Choroid plexus epithelial cell (primary cell): ENCODE data around the gene FGFR4.

ENCODE experiments used
- DNase-seq: peaks from one replicate; pipeline ENCODE4 v3.0.0-alpha.2; 2010; ENCODE audit warnings: low read depth
- H3K4me3 ChIP-seq: 2 replicates; pipeline ENCODE4 v1.5.1; 2011; ENCODE audit warnings: low read depth, mild to moderate bottlenecking, control low read depth, low read length, moderate library complexity
- CTCF ChIP-seq: conservative IDR thresholded peaks from 2 replicates; pipeline ENCODE4 v1.5.1; 2011; ENCODE audit warnings: low read depth, mild to moderate bottlenecking, control low read depth, inconsistent platforms, low read length, moderate library complexity

Gene FGFR4

GRCh38 chr5:177097016-177097985 is 10.6 kb downstream of the FGFR4 start:
- DNase-seq: no peak
- H3K4me3 ChIP-seq: no peak overlapping the region
- TF ChIP-seq CTCF: no peak

DNA sequence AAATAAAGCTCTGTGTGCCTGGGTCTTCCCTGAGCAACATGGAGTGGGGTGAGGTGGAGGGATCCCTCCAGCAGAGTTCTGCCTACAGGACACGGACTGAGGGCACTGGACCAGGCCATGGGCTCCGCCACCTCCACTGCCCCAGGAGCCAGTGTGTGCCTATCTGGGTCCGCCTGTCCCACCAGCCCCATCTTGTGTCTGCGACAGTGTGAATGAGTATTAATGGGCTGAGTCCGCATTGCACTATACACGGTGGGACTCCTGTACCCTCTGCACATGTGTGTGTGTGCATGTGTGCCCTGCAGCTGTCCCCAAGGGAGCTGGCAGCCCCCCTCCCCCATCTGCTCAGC is 11.4 kb downstream of the FGFR4 start:
- DNase-seq: no peak
- no peak for TF ChIP-seq CTCF

DNA sequence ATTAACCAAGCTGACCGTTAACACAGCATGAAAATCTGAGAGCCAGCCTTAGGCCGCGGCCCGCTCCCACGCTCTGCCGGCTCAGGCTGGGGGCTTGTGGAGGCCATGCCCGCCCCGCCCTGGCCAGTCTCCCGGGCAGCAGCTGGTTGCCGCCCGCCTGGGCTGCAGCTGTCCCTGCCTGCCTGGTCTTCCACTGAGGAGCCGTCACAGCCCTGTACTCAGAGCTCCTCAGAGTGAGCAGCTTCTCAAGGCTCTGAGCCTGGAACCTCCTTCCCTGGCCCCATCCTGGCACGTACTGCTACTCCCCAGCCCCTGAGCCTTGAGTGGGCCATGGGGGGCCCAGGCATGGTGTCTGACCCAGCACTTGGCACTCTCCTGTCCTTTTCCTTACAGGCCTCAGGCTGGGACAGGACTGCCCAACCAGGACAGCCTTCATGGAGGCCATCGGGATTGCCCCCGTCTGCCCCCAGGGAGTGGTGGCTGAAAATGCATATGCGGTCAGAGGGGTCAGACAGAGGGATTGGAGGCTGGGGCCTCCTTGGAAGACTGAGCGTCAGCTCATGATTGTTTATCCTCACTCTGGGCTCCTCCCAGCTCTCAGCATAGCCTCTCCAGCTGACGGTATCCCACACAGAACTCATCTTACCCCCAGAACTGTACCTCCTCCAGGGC is 11.9 kb downstream of the FGFR4 start:
- peak; percentile 50 for DNase-seq
- H3K4me3 ChIP-seq: no peak overlapping the region

More for the DNA sequence above, 11.4 kb downstream of the FGFR4 start:
- no peak overlapping the region for H3K4me3 ChIP-seq

GRCh38 chr5:177099422-177100093 is 12.8 kb downstream of the FGFR4 start:
- TF ChIP-seq CTCF: no peak
- no peak overlapping the region for H3K4me3 ChIP-seq
- DNase-seq: no peak

More for the DNA sequence above, 11.9 kb downstream of the FGFR4 start:
- no peak for TF ChIP-seq CTCF

DNA sequence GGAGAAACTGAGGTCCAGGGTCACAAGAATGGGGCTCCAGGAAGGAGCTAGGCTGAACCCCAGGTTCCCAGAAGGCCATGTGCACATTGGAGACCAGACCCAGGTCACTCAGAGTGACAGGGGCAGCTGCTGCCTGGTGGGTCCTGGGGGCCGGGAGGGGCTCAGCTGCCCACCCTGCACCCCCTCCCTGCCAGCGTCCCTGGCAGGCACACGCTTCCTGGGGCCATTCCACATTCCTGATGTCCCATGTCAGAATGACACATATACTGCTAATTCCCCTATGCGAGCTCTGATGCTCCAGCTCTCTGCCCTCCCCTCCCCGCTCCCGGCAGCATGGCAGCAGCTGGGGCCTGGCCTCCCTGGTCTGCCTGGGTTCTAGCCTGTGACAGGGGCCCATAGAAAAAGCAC is 14.0 kb downstream of the FGFR4 start:
- no peak for TF ChIP-seq CTCF
- no peak overlapping the region for H3K4me3 ChIP-seq
- no peak for DNase-seq

DNA sequence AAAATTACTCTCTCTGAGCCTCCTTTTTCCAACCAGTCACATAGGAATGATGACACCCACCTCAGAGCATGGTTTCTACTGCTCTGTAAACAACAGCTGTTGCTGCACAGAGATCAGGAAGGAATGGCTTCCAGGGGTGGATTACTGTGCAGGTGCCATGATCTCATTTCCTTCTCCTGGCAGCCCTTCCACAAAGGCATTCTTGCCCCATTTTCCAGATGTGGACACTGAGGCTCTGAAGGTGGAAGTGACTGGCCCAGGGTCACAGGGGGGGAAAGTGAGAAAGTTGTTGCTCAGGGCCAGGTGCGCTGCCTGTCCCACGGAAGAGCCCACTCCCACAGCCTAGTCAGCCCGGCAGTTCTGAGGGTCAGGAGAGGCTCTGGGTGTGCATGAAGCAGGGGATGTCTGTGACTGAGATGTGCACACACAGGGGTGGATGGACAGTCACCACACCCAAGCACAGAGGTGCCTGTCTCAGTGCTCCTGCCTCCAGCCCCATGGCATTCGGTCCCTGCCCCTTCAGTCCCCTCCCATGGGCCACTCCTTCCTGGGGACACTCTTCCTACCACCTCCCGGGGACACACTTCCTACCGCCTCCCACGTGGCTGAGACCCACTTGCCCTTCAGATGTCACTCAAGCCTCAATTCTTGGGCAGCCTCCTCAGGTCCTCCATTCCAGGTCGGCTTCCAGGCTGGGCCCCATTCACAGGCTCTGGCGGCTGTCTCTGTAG is 17.0 kb downstream of the FGFR4 start:
- DNase-seq: peak; percentile 46
- H3K4me3 ChIP-seq: no peak overlapping the region
- no peak for TF ChIP-seq CTCF
